Ovary (tissue), 3 donors: Measurements from ENCODE around the gene NATD1.

Source experiments
- EP300 ChIP-seq: sonication (generic); formaldehyde crosslinking; IDR thresholded peaks from one replicate; pipeline ENCODE4 v1.6.1; 2017; ENCODE audit warnings: antibody characterized with exemption
- POLR2A ChIP-seq: fragments of 450-650 bp; IDR thresholded peaks from one replicate; pipeline ENCODE4 v1.6.1; 2017; ENCODE audit warnings: antibody characterized with exemption, mild to moderate bottlenecking, moderate library complexity
- TF ChIP-seq, protein P1 (sequence below), 3 donors: fragments of 450-650 bp in 2 of 3; fragments of 200-600 bp in 1 of 3; IDR thresholded peaks; one replicate each; pipeline versions ENCODE4 v1.5.1 to v1.8.0; 2016 to 2022; ENCODE audit warnings: antibody characterized with exemption in 3 of 3, mild to moderate bottlenecking in 1 of 3
- donor health status: DM: no; HTN: no; CAD: no.

DNA sequence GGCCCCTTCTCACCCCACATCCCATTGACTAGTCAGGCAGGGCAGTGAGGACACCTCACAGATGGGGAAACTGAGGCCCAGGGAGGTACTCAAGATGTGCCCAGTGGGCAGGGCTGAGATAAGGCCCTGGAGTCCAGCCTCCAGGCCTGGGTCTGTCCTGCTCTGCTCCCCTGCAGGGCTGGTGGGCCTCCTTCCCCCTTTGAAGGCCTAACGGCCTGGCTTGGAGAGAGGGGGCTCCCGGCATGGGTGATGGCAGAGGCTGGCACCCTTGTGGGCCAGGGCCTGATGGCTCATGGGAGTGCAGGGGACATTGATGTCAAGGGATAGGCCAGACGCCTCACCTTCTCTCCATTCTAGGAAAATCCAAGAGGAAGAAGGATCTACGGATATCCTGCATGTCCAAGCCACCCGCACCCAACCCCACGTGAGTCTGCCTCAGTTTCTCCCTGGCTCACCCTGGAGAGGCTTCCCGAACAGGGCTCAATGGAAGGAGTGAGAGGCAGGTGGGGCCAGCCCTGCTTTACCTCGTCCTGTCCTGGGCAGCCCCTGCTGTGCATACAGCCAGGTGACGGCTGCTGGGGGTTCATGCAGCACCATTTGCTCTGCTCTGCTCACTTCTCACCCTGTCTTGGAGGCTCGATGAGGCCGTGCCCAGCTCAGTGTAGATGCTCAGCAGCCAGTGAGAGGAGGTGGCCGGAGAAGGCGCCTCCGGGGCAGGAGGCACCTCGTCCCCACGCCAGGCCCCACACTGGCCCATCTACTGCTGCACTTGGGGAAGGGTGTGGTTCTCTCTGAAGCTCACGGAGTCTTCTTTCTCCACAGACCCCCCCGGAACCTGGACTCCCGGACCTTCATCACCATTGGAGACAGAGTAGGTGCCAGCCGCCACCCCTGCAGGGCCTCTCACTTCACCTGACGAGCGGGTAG lies 45.1 kb upstream of the NATD1 start:
- TF ChIP-seq, protein P1, sequence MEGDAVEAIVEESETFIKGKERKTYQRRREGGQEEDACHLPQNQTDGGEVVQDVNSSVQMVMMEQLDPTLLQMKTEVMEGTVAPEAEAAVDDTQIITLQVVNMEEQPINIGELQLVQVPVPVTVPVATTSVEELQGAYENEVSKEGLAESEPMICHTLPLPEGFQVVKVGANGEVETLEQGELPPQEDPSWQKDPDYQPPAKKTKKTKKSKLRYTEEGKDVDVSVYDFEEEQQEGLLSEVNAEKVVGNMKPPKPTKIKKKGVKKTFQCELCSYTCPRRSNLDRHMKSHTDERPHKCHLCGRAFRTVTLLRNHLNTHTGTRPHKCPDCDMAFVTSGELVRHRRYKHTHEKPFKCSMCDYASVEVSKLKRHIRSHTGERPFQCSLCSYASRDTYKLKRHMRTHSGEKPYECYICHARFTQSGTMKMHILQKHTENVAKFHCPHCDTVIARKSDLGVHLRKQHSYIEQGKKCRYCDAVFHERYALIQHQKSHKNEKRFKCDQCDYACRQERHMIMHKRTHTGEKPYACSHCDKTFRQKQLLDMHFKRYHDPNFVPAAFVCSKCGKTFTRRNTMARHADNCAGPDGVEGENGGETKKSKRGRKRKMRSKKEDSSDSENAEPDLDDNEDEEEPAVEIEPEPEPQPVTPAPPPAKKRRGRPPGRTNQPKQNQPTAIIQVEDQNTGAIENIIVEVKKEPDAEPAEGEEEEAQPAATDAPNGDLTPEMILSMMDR (IDR thresholded peaks at IDR 0.05) = no peak
- TF ChIP-seq POLR2A (no peak), EP300 (no peak)
